K562 (cell line): ENCODE results near the gene BEST1. TPM values are rescaled to one million over a fixed set of nuclear protein-coding genes. Genes with fewer than 3 reads are reported as not detected.
A peak's percentile ranks its signal among the peaks of the same experiment; 100 is the strongest.

Experiments
- CTCFL ChIP-seq: IDR thresholded peaks from 2 replicates; pipeline ENCODE4 v1.6.1; 2011; ENCODE audit warnings: borderline replicate concordance, low read depth, mild to moderate bottlenecking, moderate library complexity, low read length; ENCODE audit not compliant: insufficient read depth, poor library complexity, severe bottlenecking
- ESRRA ChIP-seq: fragments of 450-650 bp; IDR thresholded peaks from 2 replicates; pipeline ENCODE4 v1.6.1; 2014; ENCODE audit warnings: low read depth, mild to moderate bottlenecking, moderate library complexity, borderline replicate concordance
- MAFG ChIP-seq: fragments of 450-650 bp; conservative IDR thresholded peaks from 2 replicates; pipeline ENCODE4 v1.6.1; 2016; ENCODE audit warnings: missing genetic modification characterization, missing compliant biosample characterization
- NFE2 ChIP-seq: IDR thresholded peaks from 2 replicates; pipeline ENCODE4 v1.6.1; 2014; ENCODE audit warnings: antibody characterized with exemption, low read depth
- NRF1 ChIP-seq, 2 experiments: fragments of 450-650 bp; IDR thresholded peaks in 1 of 2; conservative IDR thresholded peaks in 1 of 2; 2 replicates each; pipeline ENCODE4 v1.6.1; 2014; ENCODE audit warnings: mild to moderate bottlenecking in 2 of 2
- RREB1 ChIP-seq: fragments of 250-450 bp; sonication (Bioruptor Pico); IDR thresholded peaks from 2 replicates; pipeline ENCODE4 v1.4.0; 2020
- SMAD3 ChIP-seq: fragments of 450-650 bp; formaldehyde crosslinking; conservative IDR thresholded peaks from 2 replicates; pipeline ENCODE4 v1.4.0; 2020; ENCODE audit warnings: mild to moderate bottlenecking
- SMARCE1 ChIP-seq: fragments of 450-650 bp; IDR thresholded peaks from 2 replicates; pipeline ENCODE4 v1.7.1; 2016; ENCODE audit warnings: mild to moderate bottlenecking
- TSHZ1 ChIP-seq: fragments of 250-450 bp; sonication (Bioruptor Pico); IDR thresholded peaks from 2 replicates; pipeline ENCODE4 v1.4.0; 2020; ENCODE audit warnings: mild to moderate bottlenecking, moderate library complexity
- XRCC3 ChIP-seq: fragments of 450-650 bp; IDR thresholded peaks from 2 replicates; pipeline ENCODE4 v1.6.1; 2017; ENCODE audit warnings: mild to moderate bottlenecking, moderate library complexity
- XRCC5 ChIP-seq: fragments of 200-400 bp; formaldehyde crosslinking; IDR thresholded peaks from 2 replicates; pipeline ENCODE4 v1.6.1; 2017; ENCODE audit warnings: low read depth, mild to moderate bottlenecking, low read length
- ZNF3 ChIP-seq: fragments of 250-450 bp; sonication (Bioruptor Pico); IDR thresholded peaks from 2 replicates; pipeline ENCODE4 v1.5.0; 2021; ENCODE audit warnings: mild to moderate bottlenecking, moderate library complexity
- ZNF507 ChIP-seq: conservative IDR thresholded peaks from 2 replicates; pipeline ENCODE4 v1.6.1; 2017; ENCODE audit warnings: missing genetic modification characterization, missing compliant biosample characterization
- ZSCAN29 ChIP-seq: fragments of 450-650 bp; IDR thresholded peaks from 2 replicates; pipeline ENCODE4 v1.6.1; 2017
- polyA plus RNA-seq, 8 experiments: library from polyadenylated mRNA; depleted of rRNA in 4 of 8; stranded (reverse) in 5 of 8; unstranded in 3 of 8; fragments of >200 nt; fragmentation: Nextera tagmentation in 2 of 8; fragmentation: Illumina TruSeq in 1 of 8; extraction: Ambion mirVana in 2 of 8; extraction: Trizol in 1 of 8; gene quantifications; 2 replicates each; pipeline versions ENCODE4 v1.2.1 to v1.2.3, GENCODE V29; 2011 to 2014; ENCODE audit warnings: inconsistent platforms in 1 of 8, missing spikeins in 1 of 8
- total RNA-seq, 7 experiments: library from RNA; depleted of rRNA in 6 of 7; stranded (reverse); fragments of >200 nt in 6 of 7; fragmentation: Illumina TruSeq in 2 of 7; extraction: Trizol in 2 of 7; gene quantifications; 2 replicates each; pipeline versions ENCODE4 v1.2.1 to v1.2.3, GENCODE V29; 2011 to 2021; ENCODE audit warnings: low replicate concordance in 1 of 7
- TF ChIP-seq, protein P1 (sequence below): sonication (generic); formaldehyde crosslinking; IDR thresholded peaks from 2 replicates; pipeline ENCODE4 v1.8.0; 2022; ENCODE audit warnings: mild to moderate bottlenecking, missing genetic modification reagents

The BEST1 gene
- total and polyA plus RNA-seq, 9 of the 15 experiments (the other 6 are each of a cell fraction or from before 2014, with no cell fraction given): 0.07 to 1.3 (median 0.40) TPM

DNA sequence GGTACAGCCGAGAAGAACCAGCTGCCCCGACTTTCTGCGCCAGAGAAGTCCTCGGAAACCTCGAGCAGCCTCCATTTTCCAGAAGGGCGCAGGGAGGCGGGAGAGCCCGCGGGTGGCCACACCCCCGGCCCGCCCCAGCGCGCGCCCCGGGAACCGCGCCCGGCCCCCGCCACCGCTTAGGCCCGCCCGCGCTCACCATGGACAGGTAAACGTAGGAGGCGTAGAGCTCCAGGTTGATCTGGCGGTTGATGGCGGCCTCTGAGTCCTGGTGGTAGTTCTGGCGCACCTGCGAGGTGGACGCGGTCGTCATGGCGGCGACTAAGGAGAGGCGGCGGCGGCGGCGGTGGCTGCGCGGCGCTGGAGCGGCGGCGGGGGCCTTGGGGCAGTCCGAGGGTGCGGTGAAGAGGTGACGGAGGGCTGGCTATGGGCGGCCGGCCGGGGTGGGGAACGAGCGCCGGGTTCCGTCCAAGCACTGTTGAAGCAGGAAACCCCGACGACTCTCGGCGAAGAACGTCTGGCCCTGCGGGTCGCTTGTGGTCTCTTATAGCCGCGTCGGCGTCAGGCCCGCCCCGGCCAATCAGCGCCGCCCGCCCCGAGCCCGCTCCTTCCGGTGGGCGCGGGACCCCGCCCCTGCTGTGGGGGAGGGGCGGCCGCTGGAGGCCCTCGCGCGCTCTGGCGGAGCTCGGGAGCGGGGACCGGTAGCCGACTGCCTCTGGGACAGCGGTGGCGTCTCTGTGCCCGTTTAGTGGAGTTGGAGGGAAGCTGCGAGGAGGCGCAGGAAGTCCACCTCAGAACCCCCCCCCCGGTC is 17.2 kb downstream of the BEST1 start, which contains the start of gene FTH1 (continued):
- no peak for TF ChIP-seq CTCFL
- TF ChIP-seq XRCC3: no peak
- peak in 1 of 2 experiments; percentile 49; a peak in 2 of 4 replicates for TF ChIP-seq NRF1 (conservative IDR thresholded peaks at IDR 0.05 in 1 of 2, IDR thresholded peaks at IDR 0.05 in 1 of 2)
- TF ChIP-seq ZNF3 (CRISPR knock-in tag): no peak
- no peak for TF ChIP-seq NFE2
- no peak for TF ChIP-seq SMAD3 (CRISPR knock-in tag)
- TF ChIP-seq ZSCAN29: 0 out of 2 replicates have a peak, but pooled peaks have one; percentile 15
- TF ChIP-seq SMARCE1: no peak
- no peak for TF ChIP-seq XRCC5
- no peak for TF ChIP-seq ZNF507 (tag)
- no peak for TF ChIP-seq MAFG (tag)
- TF ChIP-seq RREB1 (CRISPR knock-in tag): no peak
- peak; percentile 55; the same call in 1 of the 2 replicates for TF ChIP-seq ESRRA
- TF ChIP-seq, protein P1, sequence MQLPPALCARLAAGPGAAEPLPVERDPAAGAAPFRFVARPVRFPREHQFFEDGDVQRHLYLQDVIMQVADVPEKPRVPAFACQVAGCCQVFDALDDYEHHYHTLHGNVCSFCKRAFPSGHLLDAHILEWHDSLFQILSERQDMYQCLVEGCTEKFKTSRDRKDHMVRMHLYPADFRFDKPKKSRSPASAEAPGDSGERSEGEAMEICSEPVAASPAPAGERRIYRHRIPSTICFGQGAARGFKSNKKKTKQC (CRISPR knock-in tag): peak; percentile 90; the same call in 1 of the 2 replicates
- no peak for TF ChIP-seq TSHZ1 (CRISPR knock-in tag)
